Measurements from ENCODE around the gene TRERF1. TPM values are rescaled to one million over a fixed set of nuclear protein-coding genes. Genes with fewer than 3 reads are reported as not detected.

The TRERF1 gene
- total RNA-seq, 1 experiment from 2014 or later = 22.3 TPM

- CTCF ChIA-PET = interaction anchor here (1.0 to 2.4 kb wide), 2 partner anchors 9 to 234 kb away, joined by 4 to 8 read pairs; no protein-coding TSS in a partner anchor
- no peaks in the 10 kb centered on the region for H3K36me3 Mint-ChIP-seq
- POLR2A ChIA-PET = no interaction called here
- peak overlapping the region; percentile 17; the same call in 1 of the 2 replicates for H3K27ac Mint-ChIP-seq
- ATAC-seq (no peak), DNase-seq (ENCODE audit: low spot score) (no peak)
- peaks cover 2% of the 10 kb centered on the region; the same call in 1 of the 2 replicates for H3K9me3 Mint-ChIP-seq
- no peak for TF ChIP-seq CREM (CRISPR knock-in tag; IDR thresholded peaks at IDR 0.05)
- TF ChIP-seq NR3C1 (CRISPR knock-in tag; conservative IDR thresholded peaks at IDR 0.05; ENCODE audit: low read depth) = no peak
- no peak for TF ChIP-seq ZNF423 (CRISPR knock-in tag; IDR thresholded peaks at IDR 0.05)
- TF ChIP-seq NFYB (CRISPR knock-in tag; conservative IDR thresholded peaks at IDR 0.05; ENCODE audit: low read depth) = no peak
- TF ChIP-seq FOXJ3 (CRISPR knock-in tag; IDR thresholded peaks at IDR 0.05; ENCODE audit: borderline replicate concordance) = no peak
- TF ChIP-seq, protein P1, sequence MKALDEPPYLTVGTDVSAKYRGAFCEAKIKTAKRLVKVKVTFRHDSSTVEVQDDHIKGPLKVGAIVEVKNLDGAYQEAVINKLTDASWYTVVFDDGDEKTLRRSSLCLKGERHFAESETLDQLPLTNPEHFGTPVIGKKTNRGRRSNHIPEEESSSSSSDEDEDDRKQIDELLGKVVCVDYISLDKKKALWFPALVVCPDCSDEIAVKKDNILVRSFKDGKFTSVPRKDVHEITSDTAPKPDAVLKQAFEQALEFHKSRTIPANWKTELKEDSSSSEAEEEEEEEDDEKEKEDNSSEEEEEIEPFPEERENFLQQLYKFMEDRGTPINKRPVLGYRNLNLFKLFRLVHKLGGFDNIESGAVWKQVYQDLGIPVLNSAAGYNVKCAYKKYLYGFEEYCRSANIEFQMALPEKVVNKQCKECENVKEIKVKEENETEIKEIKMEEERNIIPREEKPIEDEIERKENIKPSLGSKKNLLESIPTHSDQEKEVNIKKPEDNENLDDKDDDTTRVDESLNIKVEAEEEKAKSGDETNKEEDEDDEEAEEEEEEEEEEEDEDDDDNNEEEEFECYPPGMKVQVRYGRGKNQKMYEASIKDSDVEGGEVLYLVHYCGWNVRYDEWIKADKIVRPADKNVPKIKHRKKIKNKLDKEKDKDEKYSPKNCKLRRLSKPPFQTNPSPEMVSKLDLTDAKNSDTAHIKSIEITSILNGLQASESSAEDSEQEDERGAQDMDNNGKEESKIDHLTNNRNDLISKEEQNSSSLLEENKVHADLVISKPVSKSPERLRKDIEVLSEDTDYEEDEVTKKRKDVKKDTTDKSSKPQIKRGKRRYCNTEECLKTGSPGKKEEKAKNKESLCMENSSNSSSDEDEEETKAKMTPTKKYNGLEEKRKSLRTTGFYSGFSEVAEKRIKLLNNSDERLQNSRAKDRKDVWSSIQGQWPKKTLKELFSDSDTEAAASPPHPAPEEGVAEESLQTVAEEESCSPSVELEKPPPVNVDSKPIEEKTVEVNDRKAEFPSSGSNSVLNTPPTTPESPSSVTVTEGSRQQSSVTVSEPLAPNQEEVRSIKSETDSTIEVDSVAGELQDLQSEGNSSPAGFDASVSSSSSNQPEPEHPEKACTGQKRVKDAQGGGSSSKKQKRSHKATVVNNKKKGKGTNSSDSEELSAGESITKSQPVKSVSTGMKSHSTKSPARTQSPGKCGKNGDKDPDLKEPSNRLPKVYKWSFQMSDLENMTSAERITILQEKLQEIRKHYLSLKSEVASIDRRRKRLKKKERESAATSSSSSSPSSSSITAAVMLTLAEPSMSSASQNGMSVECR (CRISPR knock-in tag; IDR thresholded peaks at IDR 0.05; ENCODE audit: borderline replicate concordance) = no peak
- no peak for TF ChIP-seq TEAD1 (CRISPR knock-in tag; IDR thresholded peaks at IDR 0.05)
- TF ChIP-seq OVOL2 (CRISPR knock-in tag; IDR thresholded peaks at IDR 0.05; ENCODE audit: borderline replicate concordance) = no peak
- no peak for TF ChIP-seq JUN (CRISPR knock-in tag; IDR thresholded peaks at IDR 0.05)
- TF ChIP-seq ZNF263 (CRISPR knock-in tag; IDR thresholded peaks at IDR 0.05; ENCODE audit: low read depth) = no peak
- TF ChIP-seq, protein P2, sequence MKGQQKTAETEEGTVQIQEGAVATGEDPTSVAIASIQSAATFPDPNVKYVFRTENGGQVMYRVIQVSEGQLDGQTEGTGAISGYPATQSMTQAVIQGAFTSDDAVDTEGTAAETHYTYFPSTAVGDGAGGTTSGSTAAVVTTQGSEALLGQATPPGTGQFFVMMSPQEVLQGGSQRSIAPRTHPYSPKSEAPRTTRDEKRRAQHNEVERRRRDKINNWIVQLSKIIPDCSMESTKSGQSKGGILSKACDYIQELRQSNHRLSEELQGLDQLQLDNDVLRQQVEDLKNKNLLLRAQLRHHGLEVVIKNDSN (CRISPR knock-in tag; IDR thresholded peaks at IDR 0.05) = no peak
- no peak for TF ChIP-seq CREB1 (CRISPR knock-in tag; IDR thresholded peaks at IDR 0.05)
- no peak for TF ChIP-seq MLX (CRISPR knock-in tag; IDR thresholded peaks at IDR 0.05)
- no peak for TF ChIP-seq ZNF671 (CRISPR knock-in tag; IDR thresholded peaks at IDR 0.05)
- no peak for TF ChIP-seq SMAD4 (CRISPR knock-in tag; IDR thresholded peaks at IDR 0.05)
- H3K27me3 Mint-ChIP-seq (ENCODE audit: low read depth) = no peaks in the 10 kb centered on the region
- peaks cover 40% of the 10 kb centered on the region for H3K4me1 Mint-ChIP-seq
- no peak overlapping the region for H3K4me3 Mint-ChIP-seq
These were observed 138.7 kb downstream of the TRERF1 start for GRCh38 chr6:42313038-42313437.

DNA sequence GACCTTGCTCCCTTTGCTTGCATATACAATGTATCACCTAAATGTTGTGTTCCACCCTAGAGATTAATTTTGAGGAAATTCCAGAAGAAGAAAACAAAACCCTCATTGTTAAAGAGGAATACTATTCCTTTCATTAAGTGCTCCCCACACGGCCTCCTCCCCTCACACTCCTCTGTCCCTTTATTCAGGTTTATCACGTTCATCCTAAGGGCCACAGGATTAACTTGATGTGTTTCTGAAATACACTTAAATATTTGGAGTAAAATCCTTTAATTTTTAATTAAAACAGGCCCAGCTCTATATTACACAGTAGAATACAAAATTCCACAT lies 144.6 kb downstream of the TRERF1 start:
- Mint-ChIP-seq H3K4me3 (no peak overlapping the region), H3K4me1 (peaks cover 34% of the 10 kb centered on the region), H3K36me3 (no peaks in the 10 kb centered on the region), H3K27me3 (ENCODE audit: low read depth) (no peaks in the 10 kb centered on the region; the same call in 1 of the 2 replicates), H3K9me3 (peaks cover 3% of the 10 kb centered on the region; the same call in 1 of the 2 replicates), H3K27ac (no peak overlapping the region)
- TF ChIP-seq JAZF1 (CRISPR knock-in tag; IDR thresholded peaks at IDR 0.05) = no peak
- no peak for DNase-seq (ENCODE audit: low spot score)
- ATAC-seq = no peak
- ChIA-PET CTCF (interaction anchor here (1.1 to 1.6 kb wide), 2 partner anchors 46 to 241 kb away, joined by 3 to 7 read pairs; no protein-coding TSS in a partner anchor), POLR2A (interaction anchor here (0.6 kb wide), 1 partner anchor 19 kb away, joined by 6 read pairs; no protein-coding TSS in a partner anchor)

GRCh38 chr6:42306439-42307140 lies 145.1 kb downstream of the TRERF1 start:
- no peak overlapping the region for H3K27ac Mint-ChIP-seq
- H3K4me3 Mint-ChIP-seq = no peak overlapping the region
- ATAC-seq (no peak), DNase-seq (ENCODE audit: low spot score) (no peak)
- peaks cover 39% of the 10 kb centered on the region for H3K4me1 Mint-ChIP-seq
- H3K27me3 Mint-ChIP-seq (ENCODE audit: low read depth) = no peaks in the 10 kb centered on the region; the same call in 1 of the 2 replicates
- no peaks in the 10 kb centered on the region for H3K36me3 Mint-ChIP-seq
- ChIA-PET POLR2A (interaction anchor here (0.6 kb wide), 1 partner anchor 15 kb away, joined by 3 read pairs; no protein-coding TSS in a partner anchor), CTCF (interaction anchor here (0.7 to 1.6 kb wide), 3 partner anchors 46 to 272 kb away, joined by 4 to 7 read pairs (median 7); no protein-coding TSS in a partner anchor)
- H3K9me3 Mint-ChIP-seq = peaks cover 3% of the 10 kb centered on the region; the same call in 1 of the 2 replicates
- TF ChIP-seq ZNF532 (CRISPR knock-in tag; IDR thresholded peaks at IDR 0.05; ENCODE audit: borderline replicate concordance) (no peak), MXD4 (CRISPR knock-in tag; IDR thresholded peaks at IDR 0.05; ENCODE audit: borderline replicate concordance) (no peak), KAT7 (CRISPR knock-in tag; IDR thresholded peaks at IDR 0.05; ENCODE audit: borderline replicate concordance) (no peak)
- TF ChIP-seq, protein P3, sequence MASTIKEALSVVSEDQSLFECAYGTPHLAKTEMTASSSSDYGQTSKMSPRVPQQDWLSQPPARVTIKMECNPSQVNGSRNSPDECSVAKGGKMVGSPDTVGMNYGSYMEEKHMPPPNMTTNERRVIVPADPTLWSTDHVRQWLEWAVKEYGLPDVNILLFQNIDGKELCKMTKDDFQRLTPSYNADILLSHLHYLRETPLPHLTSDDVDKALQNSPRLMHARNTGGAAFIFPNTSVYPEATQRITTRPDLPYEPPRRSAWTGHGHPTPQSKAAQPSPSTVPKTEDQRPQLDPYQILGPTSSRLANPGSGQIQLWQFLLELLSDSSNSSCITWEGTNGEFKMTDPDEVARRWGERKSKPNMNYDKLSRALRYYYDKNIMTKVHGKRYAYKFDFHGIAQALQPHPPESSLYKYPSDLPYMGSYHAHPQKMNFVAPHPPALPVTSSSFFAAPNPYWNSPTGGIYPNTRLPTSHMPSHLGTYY (CRISPR knock-in tag; IDR thresholded peaks at IDR 0.05) = no peak

Data from WTC11 (cell line).